DOHH2 (cell line): ENCODE measurements around the gene KRTAP4-12.
"Not testable (repeated sequence)": the region's sequence is repeated elsewhere in the genome, so short reads cannot be mapped to it uniquely, and the experiment has no call there.

Source experiments
- H3F3A ChIP-seq: fragments of 200-600 bp; sonication (generic), shearing (Covaris generic); 2 replicates; pipeline ENCODE4 v1.6.0; 2016; ENCODE audit warnings: antibody characterized with exemption, mild to moderate bottlenecking; ENCODE audit not compliant: control insufficient read depth, insufficient read depth
- H3K27ac ChIP-seq: fragments of 200-600 bp; sonication (generic); 2 replicates; pipeline ENCODE4 v1.5.1; 2014; ENCODE audit warnings: low read depth, mild to moderate bottlenecking, low read length, moderate library complexity
- H3K27me3 ChIP-seq: fragments of 200-600 bp; sonication (generic); 2 replicates; pipeline ENCODE4 v1.6.1; 2014; ENCODE audit warnings: mild to moderate bottlenecking, low read length, mixed read lengths; ENCODE audit not compliant: control insufficient read depth
- H3K36me3 ChIP-seq: fragments of 200-600 bp; sonication (generic); 2 replicates; pipeline ENCODE4 v1.6.1; 2014; ENCODE audit warnings: mild to moderate bottlenecking, low read length, moderate library complexity, mixed read lengths; ENCODE audit not compliant: control insufficient read depth
- H3K4me1 ChIP-seq: fragments of 200-600 bp; sonication (generic); 2 replicates; pipeline ENCODE4 v1.6.1; 2014; ENCODE audit warnings: mild to moderate bottlenecking, low read length, mixed read lengths; ENCODE audit not compliant: control insufficient read depth
- H3K4me2 ChIP-seq: fragments of 200-600 bp; sonication (generic); 2 replicates; pipeline ENCODE4 v1.6.0; 2014; ENCODE audit warnings: mild to moderate bottlenecking, low read length, moderate library complexity
- H3K4me3 ChIP-seq: fragments of 200-600 bp; sonication (generic); 2 replicates; pipeline ENCODE4 v1.5.1; 2014; ENCODE audit warnings: mild to moderate bottlenecking, low read length, mixed read lengths
- H3K79me2 ChIP-seq: fragments of 200-600 bp; sonication (generic); 2 replicates; pipeline ENCODE4 v1.6.1; 2014; ENCODE audit warnings: mild to moderate bottlenecking, low read length, mixed read lengths; ENCODE audit not compliant: control insufficient read depth
- H3K9me2 ChIP-seq: fragments of 200-600 bp; sonication (generic); replicated peaks from 2 replicates; pipeline ENCODE4 v1.6.1; 2014; ENCODE audit warnings: mild to moderate bottlenecking, low read length, mixed read lengths; ENCODE audit not compliant: control insufficient read depth
- H3K9me3 ChIP-seq: fragments of 200-600 bp; sonication (generic); 2 replicates; pipeline ENCODE4 v1.6.1; 2014; ENCODE audit warnings: antibody characterized with exemption, low read length, mixed read lengths; ENCODE audit not compliant: control insufficient read depth, insufficient read depth
- H4K20me1 ChIP-seq: fragments of 200-600 bp; sonication (generic); 2 replicates; pipeline ENCODE4 v1.6.0; 2014; ENCODE audit warnings: low read depth, mild to moderate bottlenecking, antibody characterized with exemption, low read length, moderate library complexity; ENCODE audit not compliant: control insufficient read depth, insufficient read depth
- EZH2phosphoT487 ChIP-seq: fragments of 200-600 bp; sonication (generic); IDR thresholded peaks from 2 replicates; pipeline ENCODE4 v1.6.1; 2017; ENCODE audit warnings: borderline replicate concordance, mild to moderate bottlenecking, antibody characterized with exemption, low read length, moderate library complexity, mixed read lengths
- TF ChIP-seq, protein P1 (sequence below): fragments of 200-600 bp; sonication (generic); IDR thresholded peaks from one replicate; pipeline ENCODE4 v1.5.1; 2014; ENCODE audit warnings: antibody characterized with exemption, mild to moderate bottlenecking, low read depth, low read length; ENCODE audit not compliant: poor library complexity, severe bottlenecking

The KRTAP4-12 gene

DNA sequence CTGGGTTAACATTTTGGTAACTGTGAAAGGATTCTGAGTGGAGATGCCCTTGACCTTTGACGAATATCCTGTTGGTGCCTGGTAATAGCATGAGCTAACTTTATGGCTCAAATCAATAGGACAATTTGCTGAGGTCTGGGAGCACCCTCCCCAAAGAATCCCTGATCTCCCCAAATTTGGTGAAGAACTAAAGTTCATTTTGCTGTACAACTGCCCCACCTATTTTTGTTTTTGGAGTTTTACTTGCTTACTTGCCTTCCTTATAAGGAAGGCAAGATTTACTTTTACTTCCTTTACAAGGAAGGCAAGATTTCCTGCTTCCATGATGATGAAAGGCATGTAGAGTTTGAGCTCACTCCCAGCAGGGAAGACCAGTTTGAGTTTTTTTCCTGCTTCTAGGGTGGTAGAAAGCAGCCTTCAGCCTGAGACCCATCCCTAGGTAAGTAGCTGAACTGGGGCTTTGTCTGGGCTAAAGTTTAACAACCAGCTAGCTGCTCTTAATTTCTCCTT is 16.0 kb downstream of the KRTAP4-12 start:
- 0 out of 2 replicates have a peak overlapping the region, but pooled peaks have one; percentile 31 for H3K4me3 ChIP-seq
- H4K20me1 ChIP-seq: no peaks in the 10 kb centered on the region
- peaks cover 12% of the 10 kb centered on the region for H3K9me3 ChIP-seq
- H3K27me3 ChIP-seq: no peaks in the 10 kb centered on the region
- peaks cover 15% of the 10 kb centered on the region for H3K4me1 ChIP-seq
- no peaks in the 10 kb centered on the region for H3K79me2 ChIP-seq
- no peaks in the 10 kb centered on the region for H3F3A ChIP-seq
- H3K27ac ChIP-seq: no peak overlapping the region
- no peaks in the 10 kb centered on the region for H3K36me3 ChIP-seq
- H3K9me2 ChIP-seq: no peaks in the 10 kb centered on the region
- H3K4me2 ChIP-seq: peak overlapping the region; percentile 26
- TF ChIP-seq EZH2phosphoT487: no peak
- TF ChIP-seq, protein P1, sequence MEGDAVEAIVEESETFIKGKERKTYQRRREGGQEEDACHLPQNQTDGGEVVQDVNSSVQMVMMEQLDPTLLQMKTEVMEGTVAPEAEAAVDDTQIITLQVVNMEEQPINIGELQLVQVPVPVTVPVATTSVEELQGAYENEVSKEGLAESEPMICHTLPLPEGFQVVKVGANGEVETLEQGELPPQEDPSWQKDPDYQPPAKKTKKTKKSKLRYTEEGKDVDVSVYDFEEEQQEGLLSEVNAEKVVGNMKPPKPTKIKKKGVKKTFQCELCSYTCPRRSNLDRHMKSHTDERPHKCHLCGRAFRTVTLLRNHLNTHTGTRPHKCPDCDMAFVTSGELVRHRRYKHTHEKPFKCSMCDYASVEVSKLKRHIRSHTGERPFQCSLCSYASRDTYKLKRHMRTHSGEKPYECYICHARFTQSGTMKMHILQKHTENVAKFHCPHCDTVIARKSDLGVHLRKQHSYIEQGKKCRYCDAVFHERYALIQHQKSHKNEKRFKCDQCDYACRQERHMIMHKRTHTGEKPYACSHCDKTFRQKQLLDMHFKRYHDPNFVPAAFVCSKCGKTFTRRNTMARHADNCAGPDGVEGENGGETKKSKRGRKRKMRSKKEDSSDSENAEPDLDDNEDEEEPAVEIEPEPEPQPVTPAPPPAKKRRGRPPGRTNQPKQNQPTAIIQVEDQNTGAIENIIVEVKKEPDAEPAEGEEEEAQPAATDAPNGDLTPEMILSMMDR: no peak

DNA sequence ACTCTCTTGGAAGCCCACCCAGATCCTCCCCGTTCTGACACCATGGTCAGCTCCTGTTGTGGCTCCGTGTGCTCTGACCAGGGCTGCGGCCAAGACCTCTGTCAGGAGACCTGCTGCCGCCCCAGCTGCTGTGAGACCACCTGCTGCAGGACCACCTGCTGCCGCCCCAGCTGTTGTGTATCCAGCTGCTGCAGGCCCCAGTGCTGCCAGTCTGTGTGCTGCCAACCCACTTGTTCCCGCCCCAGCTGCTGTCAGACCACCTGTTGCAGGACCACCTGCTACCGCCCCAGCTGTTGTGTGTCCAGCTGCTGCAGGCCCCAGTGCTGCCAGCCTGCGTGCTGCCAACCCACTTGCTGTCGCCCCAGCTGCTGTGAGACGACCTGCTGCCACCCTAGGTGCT is 18.6 kb downstream of the KRTAP4-12 start, which contains the start of gene KRTAP4-9:
Gene KRTAP4-9 (plus strand): TSS at position 43 of the 400 bp plus-strand sequence. CDS start 0 bp downstream, at position 43.
- not testable (repeated sequence) for H3K27me3 ChIP-seq, H3K4me2 ChIP-seq

DNA sequence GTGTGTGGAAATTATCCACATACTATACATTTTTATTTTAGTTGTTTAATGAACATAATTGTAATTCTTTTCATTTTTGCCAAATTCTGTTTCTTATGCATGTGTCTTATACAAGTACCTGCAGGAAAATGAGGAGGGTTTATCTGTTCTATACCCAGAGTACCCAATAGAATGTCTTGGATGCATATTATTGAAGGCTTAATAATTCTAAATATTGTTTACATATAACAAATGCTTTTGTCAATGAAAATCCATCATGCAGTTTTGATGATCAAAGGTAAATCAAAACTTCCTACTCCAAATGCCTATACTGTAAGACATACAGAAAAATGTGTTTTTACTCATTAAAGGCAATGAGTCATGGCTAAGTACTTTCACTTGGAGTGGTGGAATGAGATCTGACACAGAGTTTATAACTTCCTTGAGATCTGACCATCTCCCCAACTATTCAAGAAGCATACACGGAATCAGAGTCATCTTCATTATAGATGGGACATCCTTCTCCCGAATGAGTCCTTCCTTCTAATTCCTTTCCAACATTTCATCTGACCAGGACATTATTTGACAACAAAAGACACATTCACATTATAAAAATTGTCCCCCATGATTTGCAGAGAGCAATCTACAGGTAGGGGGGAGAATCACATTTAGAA is 19.5 kb downstream of the KRTAP4-12 start:
- not testable (repeated sequence) for H3K36me3 ChIP-seq, H3K27ac ChIP-seq, H3K9me3 ChIP-seq, H4K20me1 ChIP-seq, H3K4me2 ChIP-seq, H3K79me2 ChIP-seq, H3K9me2 ChIP-seq, H3K27me3 ChIP-seq, H3K4me3 ChIP-seq, H3F3A ChIP-seq
- peaks cover 21% of the 10 kb centered on the region for H3K4me1 ChIP-seq

More for the DNA sequence above, 18.6 kb downstream of the KRTAP4-12 start, which contains the start of gene KRTAP4-9:
- not testable (repeated sequence) for H3K79me2 ChIP-seq, H3K27ac ChIP-seq, H3K9me3 ChIP-seq, H3K36me3 ChIP-seq, H3K4me3 ChIP-seq, H3F3A ChIP-seq, H4K20me1 ChIP-seq, H3K9me2 ChIP-seq
- peaks cover 15% of the 10 kb centered on the region for H3K4me1 ChIP-seq

DNA sequence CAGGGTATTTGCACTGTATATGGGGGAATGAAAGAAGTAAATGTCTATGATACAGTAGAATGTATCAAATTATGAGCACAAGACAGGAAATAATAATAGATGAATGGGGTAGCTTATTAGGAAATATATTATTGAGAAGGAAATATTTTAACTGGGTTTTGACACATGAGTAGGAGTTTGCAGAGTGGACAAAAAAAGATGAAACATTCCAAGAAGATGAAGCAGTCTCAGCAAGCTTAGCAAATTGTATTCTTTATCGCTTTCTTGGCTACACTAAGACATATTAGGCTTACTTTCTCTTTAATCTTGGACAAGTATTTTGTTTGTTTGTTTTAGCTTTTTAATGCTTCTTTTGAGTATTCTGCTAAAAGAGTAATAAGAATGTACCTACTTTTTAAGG is 20.1 kb downstream of the KRTAP4-12 start:
- no peaks in the 10 kb centered on the region for H3K27me3 ChIP-seq
- H3K9me2 ChIP-seq: no peaks in the 10 kb centered on the region
- H4K20me1 ChIP-seq: no peaks in the 10 kb centered on the region
- H3K9me3 ChIP-seq: peaks cover 6% of the 10 kb centered on the region
- no peak overlapping the region for H3K4me2 ChIP-seq
- no peak overlapping the region for H3K27ac ChIP-seq
- TF ChIP-seq, protein P1: no peak
- no peak for TF ChIP-seq EZH2phosphoT487
- peaks cover 20% of the 10 kb centered on the region for H3K4me1 ChIP-seq
- no peaks in the 10 kb centered on the region for H3K36me3 ChIP-seq
- no peak overlapping the region for H3K4me3 ChIP-seq
- H3F3A ChIP-seq: no peaks in the 10 kb centered on the region
- no peaks in the 10 kb centered on the region for H3K79me2 ChIP-seq
